ENCODE results near the gene SYNPR.
"Not testable (repeated sequence)": the region's sequence is repeated elsewhere in the genome, so short reads cannot be mapped to it uniquely, and the experiment has no call there.

SYNPR gene

DNA sequence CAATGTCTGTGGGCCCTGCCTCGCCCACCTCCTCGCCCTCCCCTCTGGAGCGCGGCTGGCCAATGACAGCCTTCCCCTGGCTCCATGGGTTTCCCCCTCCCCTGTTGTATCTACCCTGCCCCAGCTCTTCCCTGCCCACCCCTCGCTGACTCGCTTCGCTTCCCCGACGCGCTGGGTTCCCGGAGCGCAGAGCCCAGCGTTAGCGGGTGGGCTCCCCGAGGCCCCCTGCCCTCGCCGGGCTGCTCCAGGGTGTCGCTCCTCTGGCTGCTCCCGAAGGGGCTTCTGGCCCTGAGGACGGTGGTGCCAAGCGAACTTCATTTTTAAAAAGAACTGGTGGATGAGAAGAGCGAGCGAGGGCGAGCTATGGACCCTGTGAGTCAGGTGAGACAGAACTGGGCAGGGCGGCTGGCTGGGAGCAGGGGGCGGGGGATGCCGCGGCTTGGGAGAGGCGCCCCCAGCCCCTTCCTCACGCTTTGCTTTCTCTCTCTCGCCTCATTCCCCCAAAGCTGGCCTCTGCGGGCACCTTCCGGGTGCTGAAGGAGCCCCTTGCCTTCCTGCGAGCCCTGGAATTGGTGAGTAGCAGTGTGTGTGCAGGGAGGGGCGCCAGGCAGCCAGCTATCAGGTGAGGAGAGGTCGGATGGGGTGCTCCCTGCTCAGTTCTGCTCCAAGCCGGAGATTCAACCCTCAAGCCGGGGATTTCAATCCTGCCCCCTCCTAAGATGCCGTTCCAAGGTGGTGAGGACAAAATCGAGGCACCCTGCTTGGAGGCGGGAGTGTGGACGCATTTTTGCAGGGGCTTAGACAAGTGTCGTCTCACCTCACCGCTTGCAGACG, at the start of gene SYNPR:
Gene SYNPR (plus strand): TSS at position 138 of the 834 bp plus-strand sequence.
- no peak for DNase-seq (ENCODE audit: low spot score)

DNA sequence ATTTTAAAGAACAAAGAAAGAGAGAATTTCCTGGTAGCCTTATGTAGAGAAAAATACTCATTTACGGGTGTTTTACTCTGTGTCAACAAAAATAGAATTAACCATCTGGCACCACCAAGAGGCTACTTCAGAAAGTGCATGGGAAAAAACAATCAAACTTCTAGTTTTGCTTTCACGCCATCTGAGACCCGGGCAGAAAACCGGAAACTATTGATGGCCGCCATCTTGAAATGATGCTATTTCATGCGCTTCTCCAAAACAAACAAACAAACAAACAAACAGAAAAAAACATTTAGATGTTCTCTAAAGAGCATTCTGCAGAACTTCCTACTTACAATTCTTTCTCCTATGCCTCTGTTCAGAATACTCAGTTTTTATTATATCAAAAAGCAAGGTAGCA, 49.4 kb upstream of the SYNPR start:
- peak; percentile 4 for DNase-seq (ENCODE audit: low spot score)

DNA sequence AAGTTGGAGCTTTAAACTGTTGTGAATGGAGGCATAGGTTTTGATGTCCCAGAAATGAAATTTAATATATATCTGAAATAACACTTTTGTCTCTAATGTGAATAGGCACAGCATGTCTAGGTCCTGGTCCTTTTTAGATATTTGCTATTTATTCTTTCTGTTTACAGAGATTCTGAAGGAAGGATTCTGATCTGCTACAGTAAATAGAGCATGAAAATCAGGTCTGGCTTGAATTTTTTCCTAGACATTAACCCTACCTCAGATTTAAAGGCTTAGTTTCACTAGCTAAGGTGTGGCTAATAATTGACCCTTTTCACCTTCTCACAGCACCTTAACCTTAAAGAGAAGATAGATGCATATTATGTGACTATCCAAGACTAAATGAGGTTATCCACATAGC, 48.0 kb upstream of the SYNPR start:
- no peak for DNase-seq (ENCODE audit: low spot score)

DNA sequence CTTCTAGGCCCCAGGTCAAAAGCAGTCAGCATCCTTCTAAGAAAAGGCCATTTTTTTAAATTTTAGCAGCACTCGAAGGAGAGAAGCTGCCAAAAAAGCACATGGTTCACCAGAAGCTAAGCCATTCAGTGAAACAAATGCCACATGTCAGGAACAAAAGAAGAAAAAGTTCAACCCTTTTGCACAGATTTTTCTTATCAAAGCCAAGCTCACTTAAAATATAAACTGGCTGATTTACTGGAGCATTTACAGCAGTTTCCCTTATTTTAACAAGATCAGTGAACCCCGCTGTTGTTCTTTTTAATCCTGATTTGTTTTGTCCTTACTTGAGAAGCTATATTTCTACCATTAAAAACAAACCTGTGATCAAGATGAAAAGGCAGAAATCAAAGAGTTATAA, 46.5 kb upstream of the SYNPR start:
- DNase-seq (ENCODE audit: low spot score) = no peak

DNA sequence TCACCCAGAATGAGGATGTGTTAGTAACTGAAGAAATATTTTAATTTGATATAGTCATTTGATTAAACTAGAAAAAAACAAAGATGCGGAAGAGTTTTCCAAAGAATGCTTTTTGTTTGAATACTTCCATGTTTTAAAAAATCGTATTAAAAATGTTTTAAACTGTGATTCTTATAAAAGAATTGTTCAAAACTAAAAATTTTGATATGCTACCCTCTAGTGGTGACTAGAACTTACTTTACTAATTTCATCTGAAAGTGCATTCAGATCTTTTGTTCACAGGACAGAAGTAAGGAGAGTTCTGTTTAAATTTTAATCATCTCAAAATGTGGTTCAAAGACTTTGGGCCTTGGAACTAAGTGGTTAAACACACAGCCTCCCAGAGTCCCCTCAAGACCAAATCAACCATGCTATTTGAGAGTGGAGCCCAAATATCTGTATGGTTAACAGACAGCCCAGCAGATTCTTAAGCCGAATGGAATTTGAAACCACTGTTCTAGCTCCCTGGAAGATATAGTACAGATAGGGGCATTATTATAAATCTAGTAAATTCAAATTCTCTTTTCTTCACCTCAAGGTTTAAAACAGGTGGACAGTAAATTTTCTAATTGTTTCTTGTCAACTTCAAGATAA, 45.2 kb upstream of the SYNPR start:
- DNase-seq (ENCODE audit: low spot score) = no peak

DNA sequence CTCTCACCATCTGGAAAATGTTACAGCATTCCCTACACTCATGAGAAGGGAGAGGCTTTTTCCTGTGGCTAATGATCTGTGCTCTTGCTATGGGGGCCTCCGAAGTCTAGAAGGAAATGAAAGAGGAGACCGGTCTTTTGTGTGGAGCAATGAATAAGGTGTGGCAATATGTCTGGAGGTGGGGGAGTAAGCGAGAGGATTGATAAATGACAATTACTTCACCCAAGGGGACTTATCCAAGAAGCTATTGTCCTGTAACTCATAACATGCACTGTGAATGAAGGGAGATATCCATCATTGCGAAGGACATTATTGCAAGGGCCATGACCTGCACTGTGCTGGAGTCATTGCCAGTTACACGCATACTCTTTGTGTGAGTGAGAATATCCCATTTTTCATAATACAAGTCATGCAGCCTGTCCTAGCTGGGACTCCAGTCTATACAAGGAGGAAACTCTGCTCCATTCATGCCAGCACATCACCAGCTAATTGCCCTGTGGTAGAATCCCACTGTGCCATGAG, 37.7 kb upstream of the SYNPR start:
- no peak for DNase-seq (ENCODE audit: low spot score)

DNA sequence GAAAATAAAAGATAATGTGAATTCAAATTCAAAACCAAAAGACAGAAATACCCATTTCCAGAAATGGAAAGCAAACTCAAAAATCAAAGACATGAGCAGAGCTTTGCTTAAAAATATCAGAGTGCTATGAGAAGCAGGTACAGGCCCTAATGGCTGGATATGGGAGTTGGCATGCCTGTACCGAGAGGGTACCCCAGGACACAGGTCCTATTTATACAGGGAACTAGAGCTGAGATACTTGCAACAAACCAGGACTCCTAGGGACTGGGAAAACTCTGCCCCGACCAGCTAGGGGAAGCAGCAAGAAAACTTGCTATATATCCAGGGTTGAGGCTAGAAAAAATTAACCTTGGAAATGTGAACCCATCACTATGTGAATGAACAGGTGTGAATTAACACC, 36.0 kb upstream of the SYNPR start:
- no peak for DNase-seq (ENCODE audit: low spot score)

DNA sequence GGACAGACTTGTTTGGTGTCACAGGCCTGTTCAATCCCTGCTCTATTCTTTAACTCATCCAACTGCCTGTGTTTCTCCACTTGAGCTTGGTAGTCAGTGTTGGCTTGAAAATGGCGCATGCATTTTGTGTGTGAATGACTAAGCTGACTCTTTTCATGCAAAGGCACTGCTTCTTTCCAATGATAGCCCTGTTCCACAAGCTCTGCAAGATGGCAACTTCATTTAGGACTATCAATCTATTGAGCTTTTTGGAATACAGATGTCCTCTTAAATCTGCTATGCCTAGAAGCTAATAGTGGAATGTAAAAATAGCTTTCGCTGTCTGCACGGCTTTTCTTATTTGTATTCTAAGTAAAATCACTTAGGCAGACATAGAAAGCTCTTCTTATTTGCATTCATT, 33.6 kb upstream of the SYNPR start:
- DNase-seq (ENCODE audit: low spot score) = no peak

DNA sequence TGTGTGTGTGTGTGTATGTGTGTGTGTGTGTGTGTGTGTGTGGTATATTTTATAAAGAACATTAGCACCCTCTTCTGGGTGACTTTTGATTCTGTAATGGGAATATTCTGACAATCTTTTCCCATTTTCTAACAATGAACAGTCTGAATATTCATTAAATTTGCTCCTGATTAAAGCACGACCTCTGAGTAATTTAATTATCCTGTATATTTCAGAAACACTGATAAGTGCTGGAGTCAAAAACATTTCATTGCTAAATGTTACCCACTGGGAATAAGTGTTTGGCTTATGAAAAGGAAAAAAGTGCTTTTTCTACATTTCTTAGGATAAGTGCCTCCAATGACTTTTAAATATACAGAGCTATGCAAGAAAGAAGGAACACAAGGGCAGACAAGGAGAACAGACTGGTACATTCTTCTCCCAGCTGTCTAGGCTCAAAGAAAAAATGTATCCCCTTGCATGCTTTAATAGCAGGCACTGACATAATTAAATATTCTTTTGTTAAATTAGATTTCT, 32.3 kb upstream of the SYNPR start:
- DNase-seq (ENCODE audit: low spot score) = no peak

DNA sequence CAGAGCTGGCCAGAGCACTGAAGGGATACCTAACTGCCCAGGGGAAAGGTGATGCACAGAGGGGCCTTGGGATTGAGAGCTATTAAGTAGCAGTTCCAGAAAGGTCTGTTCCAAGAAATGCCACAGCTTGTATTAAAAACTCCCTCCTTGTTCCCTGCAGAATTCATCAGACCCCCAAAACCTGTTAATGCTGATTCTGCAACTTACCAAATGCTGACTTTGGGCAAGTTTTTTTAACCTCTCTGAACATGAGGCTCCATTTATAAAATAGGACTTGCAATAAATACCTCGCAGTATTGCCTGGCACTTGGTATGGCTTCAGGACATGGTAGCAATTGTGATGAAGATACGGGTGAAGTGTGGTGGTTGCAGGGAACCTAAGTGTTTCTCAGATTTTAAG, 30.1 kb upstream of the SYNPR start:
- no peak for DNase-seq (ENCODE audit: low spot score)

DNA sequence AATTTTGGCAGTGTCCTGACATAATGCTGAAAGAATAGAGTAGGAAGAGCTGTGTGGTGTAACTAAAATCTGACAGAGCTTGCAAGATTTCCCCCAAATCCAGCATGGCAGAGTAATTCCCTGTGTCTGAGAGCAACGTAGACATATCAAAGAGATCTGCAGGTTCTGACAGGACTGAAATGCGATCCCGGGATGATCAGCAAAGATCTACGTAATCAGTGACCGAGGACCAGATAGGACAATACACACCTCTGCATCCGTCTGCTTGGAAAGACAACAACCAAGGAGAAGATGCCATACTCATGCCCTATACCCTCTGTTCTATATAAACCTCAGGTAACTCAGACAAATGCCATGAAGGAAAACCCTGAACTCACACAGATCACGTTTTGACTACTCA, 26.6 kb upstream of the SYNPR start:
- no peak for DNase-seq (ENCODE audit: low spot score)

DNA sequence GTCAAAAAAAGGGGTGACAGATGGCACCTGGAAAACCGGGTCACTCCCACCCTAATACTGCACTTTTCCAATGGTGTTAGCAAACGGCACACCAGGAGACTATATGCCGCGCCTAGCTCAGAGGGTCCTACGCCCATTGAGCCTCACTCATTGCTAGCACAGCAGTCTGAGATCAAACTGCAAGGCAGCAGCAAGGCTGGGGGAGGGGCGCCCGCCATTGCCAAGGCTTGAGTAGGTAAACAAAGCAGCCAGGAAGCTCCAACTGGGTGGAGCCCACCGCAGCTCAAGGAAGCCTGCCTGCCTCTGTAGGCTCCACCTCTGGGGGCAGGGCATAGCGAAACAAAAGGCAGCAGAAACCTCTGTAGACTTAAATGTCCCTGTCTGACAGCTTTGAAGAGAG, 22.3 kb upstream of the SYNPR start:
- not testable (repeated sequence) for DNase-seq (ENCODE audit: low spot score)

DNA sequence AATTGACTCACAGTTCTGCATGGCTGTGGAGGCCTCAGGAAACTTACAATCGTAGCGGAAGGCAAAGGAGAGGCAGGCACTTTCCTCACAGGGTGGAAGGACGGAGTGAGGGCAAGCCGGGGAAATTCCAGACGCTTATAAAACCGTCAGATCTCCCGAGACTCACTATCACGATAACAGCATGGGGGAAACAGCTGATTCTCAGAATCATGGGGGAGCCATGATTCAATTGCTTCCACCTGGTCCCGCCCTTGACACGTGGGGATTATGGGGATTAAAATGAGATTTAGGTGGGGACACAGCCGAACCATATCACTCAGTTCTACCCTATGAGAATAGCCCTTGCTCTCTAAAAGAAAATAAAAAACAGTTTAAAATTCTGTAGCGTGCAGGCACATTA, 13.4 kb upstream of the SYNPR start:
- no peak for DNase-seq (ENCODE audit: low spot score)

DNA sequence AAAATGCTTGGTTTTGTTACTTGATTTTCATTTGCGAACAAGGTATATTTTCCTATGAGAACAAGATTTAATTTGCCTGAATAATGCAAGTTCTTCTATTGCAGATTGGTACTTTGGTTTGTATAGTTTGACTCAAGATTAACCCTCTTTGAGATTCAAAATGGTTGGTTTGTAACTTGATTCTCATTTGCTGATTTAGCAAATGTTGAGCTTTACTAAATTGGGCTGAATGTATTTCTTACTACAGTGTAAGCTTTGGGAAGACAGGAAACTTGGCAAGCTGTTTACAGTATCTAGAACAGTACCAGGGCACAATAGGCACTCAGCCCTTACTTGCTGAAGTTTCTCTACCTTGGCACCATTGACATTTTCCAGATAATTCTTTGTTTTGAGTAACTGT, 3.7 kb upstream of the SYNPR start:
- DNase-seq (ENCODE audit: low spot score) = no peak

DNA sequence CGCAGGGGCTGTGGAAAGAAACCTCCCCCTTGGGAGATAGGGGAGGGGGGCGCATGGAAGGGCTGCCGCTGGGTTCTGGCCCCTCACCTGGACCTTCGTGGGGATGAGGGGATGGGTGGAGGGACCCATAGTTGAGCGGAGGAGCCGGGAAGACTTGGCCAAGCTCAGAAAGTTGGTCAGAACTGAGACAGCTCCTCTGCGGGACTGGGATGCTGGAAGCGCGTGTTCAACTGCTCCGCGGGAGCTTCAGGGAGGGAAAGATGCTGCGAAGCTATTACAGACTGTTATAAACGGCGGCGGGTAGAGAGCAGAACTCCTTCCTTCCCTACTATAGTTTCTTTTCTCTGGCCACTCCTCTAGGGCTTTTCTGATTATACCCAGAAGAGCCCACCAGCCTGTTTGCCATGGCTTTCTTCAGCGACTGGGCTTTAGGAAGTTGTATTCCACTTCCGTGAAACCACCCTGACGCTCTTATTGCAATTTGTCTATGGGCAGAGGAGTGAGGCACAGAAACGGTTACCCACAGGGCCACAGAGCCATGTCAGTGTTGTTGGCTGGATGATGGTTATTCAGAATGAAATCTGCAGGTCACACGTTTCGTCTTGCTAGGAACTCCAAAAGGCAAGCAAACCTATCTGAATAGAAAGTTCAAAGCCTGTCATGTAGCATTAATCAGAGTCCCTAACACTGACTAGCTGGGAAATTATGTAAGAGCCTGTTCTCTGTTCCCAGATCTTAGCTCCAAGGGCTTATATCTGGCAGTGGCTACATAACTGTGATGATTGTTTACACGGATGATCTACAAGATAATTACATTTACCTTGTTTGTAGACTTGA, 1.1 kb downstream of the SYNPR start:
- DNase-seq (ENCODE audit: low spot score) = no peak

DNA sequence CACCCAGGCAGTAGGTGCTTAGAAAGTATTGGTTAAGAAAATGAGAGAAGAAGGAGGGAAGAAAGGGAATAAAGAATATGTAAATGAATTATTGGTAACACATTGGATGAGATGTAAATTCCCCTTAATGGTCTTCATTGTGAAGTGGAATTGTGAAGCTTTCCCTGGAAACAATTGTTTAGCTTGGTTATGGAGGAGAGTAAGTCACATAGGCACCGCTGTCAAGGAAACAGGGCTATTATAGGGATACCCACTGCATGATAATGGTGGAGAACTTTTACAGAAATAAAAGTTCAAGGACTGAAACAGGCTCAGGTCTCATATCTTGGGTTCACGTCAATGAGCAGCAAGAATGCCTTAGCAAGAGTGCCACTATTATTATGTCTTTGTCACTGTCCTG, 9.5 kb downstream of the SYNPR start:
- no peak for DNase-seq (ENCODE audit: low spot score)

DNA sequence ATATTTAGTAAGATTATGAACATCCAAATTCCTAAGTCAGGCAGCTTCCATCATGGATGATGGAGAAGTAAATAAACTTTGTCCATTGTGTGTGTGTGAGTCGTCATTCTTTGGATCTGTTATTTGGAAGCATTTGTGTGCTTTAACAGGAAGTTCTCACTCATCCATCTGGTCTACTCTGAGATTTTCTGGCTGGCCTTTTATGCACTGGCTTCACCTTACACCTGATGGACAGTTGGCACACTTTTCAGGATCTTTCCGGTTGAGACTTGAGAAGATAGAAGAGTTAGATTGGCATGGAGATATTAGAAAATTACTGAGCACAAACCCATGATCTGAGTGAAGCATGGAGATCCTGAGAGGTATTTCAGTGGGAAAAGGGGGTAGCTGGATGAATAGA, 12.6 kb downstream of the SYNPR start:
- DNase-seq (ENCODE audit: low spot score) = no peak

DNA sequence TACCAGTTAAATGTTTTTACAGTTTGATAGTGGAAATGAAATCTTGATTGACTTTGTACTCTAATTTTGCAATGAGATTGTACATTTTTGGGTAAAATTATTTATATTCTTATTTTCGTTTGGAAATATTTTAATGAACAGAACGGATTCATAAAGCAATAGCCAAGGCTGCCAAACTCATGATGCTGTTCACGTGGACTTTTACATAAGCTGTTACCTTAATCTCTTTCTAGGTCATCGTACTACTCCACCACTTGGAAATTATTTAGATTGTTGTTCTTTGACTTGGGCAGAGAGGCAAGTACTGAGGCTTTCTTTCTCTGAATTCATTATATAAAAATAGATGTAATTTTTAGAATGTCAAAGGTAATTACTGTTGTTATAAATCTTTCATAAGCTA, 16.2 kb downstream of the SYNPR start:
- DNase-seq (ENCODE audit: low spot score) = no peak

DNA sequence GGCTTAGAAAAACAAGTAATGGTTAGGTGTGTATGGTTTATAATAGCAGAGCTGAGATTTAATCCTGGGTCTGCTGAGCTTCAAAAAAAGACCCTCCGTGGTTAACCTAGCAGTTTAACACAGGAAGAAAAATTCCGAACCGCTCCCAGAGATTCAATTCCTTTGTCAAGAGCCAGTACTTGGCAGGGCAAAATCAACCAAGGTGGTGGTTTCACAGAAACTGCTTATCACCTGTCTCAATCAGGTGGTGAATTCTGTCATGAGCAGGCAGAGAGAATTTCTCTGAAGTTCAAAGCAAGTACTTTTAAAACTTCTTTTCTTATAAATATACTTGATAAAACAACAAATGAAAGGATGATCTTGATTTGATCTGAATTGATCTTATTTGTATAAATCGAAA, 17.2 kb downstream of the SYNPR start:
- DNase-seq (ENCODE audit: low spot score) = no peak

DNA sequence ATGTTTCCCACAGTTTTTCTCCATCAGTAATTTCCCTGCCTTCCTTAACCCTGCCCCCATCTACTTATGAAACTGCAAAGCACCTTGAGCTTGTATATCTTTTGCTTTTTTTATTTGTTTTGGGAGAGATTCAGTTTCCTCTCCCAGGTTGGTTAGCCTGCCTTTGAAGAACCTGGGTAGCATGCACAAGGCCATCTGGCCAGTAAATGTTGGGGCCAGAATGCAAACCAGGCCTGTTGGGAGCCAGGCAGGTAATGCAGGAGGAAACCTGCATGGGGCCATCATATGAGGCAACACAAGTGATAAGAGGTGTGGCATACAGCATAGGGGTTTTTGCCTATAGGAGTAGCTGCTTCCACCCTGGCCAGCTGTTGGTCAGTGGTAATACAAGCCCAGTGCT, 17.7 kb downstream of the SYNPR start:
- DNase-seq (ENCODE audit: low spot score) = no peak

DNA sequence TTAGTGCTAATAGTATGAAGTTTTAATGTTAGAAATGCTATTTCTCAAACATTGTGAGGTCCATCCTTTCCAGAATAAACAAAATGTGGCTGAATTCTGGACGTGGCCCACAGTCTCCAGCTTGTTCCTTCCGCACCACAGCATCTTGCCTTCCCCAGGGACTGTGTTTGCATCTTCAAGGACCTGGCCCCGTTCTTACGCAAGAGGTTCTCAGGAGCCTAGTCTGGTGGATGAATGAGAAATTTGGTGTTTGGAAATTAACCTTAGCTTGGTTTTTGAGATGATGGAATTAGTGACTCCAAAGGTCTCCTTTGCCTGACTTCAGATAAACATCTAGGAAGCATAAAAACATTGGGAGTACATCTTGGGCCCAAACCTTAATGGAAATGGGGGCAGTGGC, 18.1 kb downstream of the SYNPR start:
- no peak for DNase-seq (ENCODE audit: low spot score)

DNA sequence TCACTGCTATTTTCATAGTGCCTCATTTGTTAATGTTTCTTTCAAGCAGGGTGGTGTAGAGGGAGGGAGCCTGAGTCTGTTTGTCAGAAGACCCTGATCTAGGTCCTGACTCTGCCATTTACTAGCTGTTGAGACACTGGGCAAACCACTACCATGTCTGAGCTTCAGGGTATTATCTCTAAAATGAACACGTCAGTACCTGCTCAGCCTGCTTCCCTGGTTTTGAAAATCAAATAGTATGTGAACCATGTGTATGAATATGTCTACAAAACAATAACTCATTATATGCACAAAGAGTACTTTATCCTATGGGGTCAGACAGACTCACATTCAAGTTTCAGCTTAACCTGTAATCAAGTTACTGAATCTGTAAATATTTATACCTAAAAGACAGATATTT, 25.1 kb downstream of the SYNPR start:
- no peak for DNase-seq (ENCODE audit: low spot score)

DNA sequence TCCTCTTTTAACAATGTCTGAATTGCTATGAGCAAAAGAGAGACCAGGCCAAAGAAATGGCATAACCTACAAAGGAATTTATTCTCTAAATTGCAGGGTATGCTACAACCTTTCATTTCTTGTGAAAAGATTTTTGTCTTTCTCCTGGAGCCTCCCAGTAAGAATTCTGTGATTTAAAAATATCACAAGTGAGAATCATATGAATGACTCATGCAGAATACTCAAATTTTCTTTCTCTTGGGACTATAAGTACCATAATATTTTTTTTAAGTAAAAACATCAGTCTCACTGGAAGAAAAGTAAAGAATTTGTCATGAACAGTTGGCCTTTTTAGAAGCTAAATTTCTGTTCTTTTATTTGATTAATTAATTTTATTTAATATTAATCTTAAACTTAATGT, 26.3 kb downstream of the SYNPR start:
- DNase-seq (ENCODE audit: low spot score) = peak; percentile 5

All from putamen (tissue), 1 donor.